HCT116 (cell line): ENCODE measurements around the gene LRP2. TPM values are rescaled to one million over a fixed set of nuclear protein-coding genes. Genes with fewer than 3 reads are reported as not detected.

Experiments
- ATAC-seq: fragments of 200-7000 bp; cut with Tn5 transposase; 2 replicates; pipeline ENCODE4 v1.9.1; 2020; ENCODE audit warnings: mild to moderate bottlenecking, moderate library complexity
- BruUV-seq: library from RNA; stranded (reverse); fragments of 400-500 nt; replicated peaks from 2 replicates; lab custom pipeline; 2021; lab: Mats Ljungman, UMichigan
- CTCF ChIA-PET: fragments of 300-600 bp; sonication (Branson Sonifier 250); formaldehyde crosslinking; loops from one replicate; lab custom pipeline; 2021; ENCODE audit warnings: antibody characterized with exemption; lab: Charles Lee
- POLR2A ChIA-PET: fragments of 300-600, 350-600 bp; sonication (Branson Sonifier 250); formaldehyde crosslinking; loops from one replicate; lab custom pipeline; 2021; ENCODE audit warnings: antibody characterized with exemption; lab: Charles Lee
- RAD21 ChIA-PET, 2 experiments: fragments of 300-600 bp; sonication (Branson Sonifier 250); formaldehyde crosslinking; loops; one replicate each; lab custom pipeline; 2023; ENCODE audit warnings: low total read pairs in 2 of 2; ENCODE audit not compliant: uncharacterized antibody in 2 of 2, unreplicated experiment in 2 of 2, low non-redundant PET in 1 of 2; lab: Charles Lee
- DNase-seq: peaks from one replicate; pipeline ENCODE4 v3.0.0-alpha.2; 2010; ENCODE audit warnings: low read depth, low spot score
- H2AFZ ChIP-seq: fragments of 200-600 bp; shearing (Covaris generic), sonication (generic); 2 replicates; pipeline ENCODE4 v1.6.1; 2017; ENCODE audit warnings: low read depth, mixed run types, mixed read lengths, antibody characterized with exemption, low read length; ENCODE audit not compliant: poor library complexity, severe bottlenecking
- H3K27ac ChIP-seq: 2 replicates; pipeline ENCODE4 v1.5.1; 2012; ENCODE audit warnings: low read depth, low read length
- H3K27me3 ChIP-seq: fragments of 200-600 bp; sonication (generic); 2 replicates; pipeline ENCODE4 v1.6.1; 2016; ENCODE audit warnings: mixed run types, low read length, mixed read lengths; ENCODE audit not compliant: insufficient read depth
- H3K36me3 ChIP-seq, 2 experiments: fragments of 200-500 bp in 1 of 2; fragments of 200-600 bp in 1 of 2; sonication (Bioruptor generic) in 1 of 2; sonication (generic) in 1 of 2; 2 replicates each; pipeline versions ENCODE4 v1.5.1 to v1.6.1; 2014 to 2016; ENCODE audit warnings: low read length in 2 of 2, inconsistent platforms in 1 of 2, mixed read lengths in 1 of 2, mixed run types in 1 of 2; ENCODE audit not compliant: insufficient read depth in 2 of 2, control insufficient read depth in 1 of 2
- H3K4me1 ChIP-seq, 2 experiments: fragments of 200-600 bp in 1 of 2; sonication (generic) in 1 of 2; 2 replicates each; pipeline versions ENCODE4 v1.5.1 to v1.6.1; 2012 to 2017; ENCODE audit warnings: low read length in 2 of 2, inconsistent platforms in 1 of 2, mild to moderate bottlenecking in 1 of 2, mixed read lengths in 1 of 2, mixed run types in 1 of 2, moderate library complexity in 1 of 2; ENCODE audit not compliant: insufficient read depth in 2 of 2, control insufficient read depth in 1 of 2
- H3K4me2 ChIP-seq: fragments of 200-600 bp; sonication (generic); 2 replicates; pipeline ENCODE4 v1.6.1; 2017; ENCODE audit warnings: mixed run types, low read length, mixed read lengths
- H3K4me3 ChIP-seq, 2 experiments: fragments of 200-600 bp in 1 of 2; sonication (generic) in 1 of 2; replicated peaks in 1 of 2; 2 replicates each; pipeline ENCODE4 v1.5.1; 2011 to 2016; ENCODE audit warnings: low read length in 2 of 2, control low read depth in 1 of 2, low read depth in 1 of 2, mild to moderate bottlenecking in 1 of 2, mixed read lengths in 1 of 2, mixed run types in 1 of 2
- H3K79me2 ChIP-seq: fragments of 200-600 bp; sonication (generic); 2 replicates; pipeline ENCODE4 v1.6.1; 2017; ENCODE audit warnings: mild to moderate bottlenecking, mixed run types, low read length, moderate library complexity, mixed read lengths; ENCODE audit not compliant: insufficient read depth
- H3K9ac ChIP-seq: fragments of 200-600 bp; sonication (generic); 2 replicates; pipeline ENCODE4 v1.6.1; 2016; ENCODE audit warnings: low read length, mixed read lengths
- H3K9me2 ChIP-seq: fragments of 200-600 bp; sonication (generic), shearing (Covaris generic); 2 replicates; pipeline ENCODE4 v1.6.1; 2017; ENCODE audit warnings: mixed run types, mild to moderate bottlenecking, moderate library complexity; ENCODE audit not compliant: insufficient read depth
- H3K9me3 ChIP-seq, 2 experiments: fragments of 200-500 bp in 1 of 2; fragments of 200-600 bp in 1 of 2; sonication (Bioruptor generic) in 1 of 2; sonication (generic) in 1 of 2; 2 replicates each; pipeline ENCODE4 v1.6.1; 2014 to 2017; ENCODE audit warnings: low read length in 2 of 2, mixed read lengths in 2 of 2, inconsistent platforms in 1 of 2, low read depth in 1 of 2, mild to moderate bottlenecking in 1 of 2, mixed run types in 1 of 2, moderate library complexity in 1 of 2; ENCODE audit not compliant: control insufficient read depth in 1 of 2, insufficient read depth in 1 of 2
- H4K20me1 ChIP-seq: fragments of 200-600 bp; sonication (generic), shearing (Covaris generic); 2 replicates; pipeline ENCODE4 v1.6.1; 2017; ENCODE audit warnings: mixed run types, mild to moderate bottlenecking, moderate library complexity; ENCODE audit not compliant: insufficient read depth
- ATF3 ChIP-seq: IDR thresholded peaks from 2 replicates; pipeline ENCODE4 v1.6.1; 2012
- CBX3 ChIP-seq: IDR thresholded peaks from 2 replicates; pipeline ENCODE4 v1.6.1; 2012; ENCODE audit warnings: low read depth
- CEBPB ChIP-seq: IDR thresholded peaks from 2 replicates; pipeline ENCODE4 v1.6.1; 2012; ENCODE audit warnings: low read depth
- ELF1 ChIP-seq: IDR thresholded peaks from 2 replicates; pipeline ENCODE4 v1.6.1; 2012; ENCODE audit warnings: low read depth, borderline replicate concordance
- EZH2 ChIP-seq: fragments of 200-600 bp; sonication (generic); IDR thresholded peaks from 2 replicates; pipeline ENCODE4 v1.6.1; 2017; ENCODE audit warnings: antibody characterized with exemption, mixed run types
- EZH2phosphoT487 ChIP-seq: fragments of 200-600 bp; IDR thresholded peaks from 2 replicates; pipeline ENCODE4 v1.6.1; 2018; ENCODE audit warnings: antibody characterized with exemption, borderline replicate concordance
- MAX ChIP-seq: IDR thresholded peaks from 2 replicates; pipeline ENCODE4 v1.6.1; 2012
- POLR2AphosphoS5 ChIP-seq: IDR thresholded peaks from 2 replicates; pipeline ENCODE4 v1.6.1; 2011; ENCODE audit warnings: mild to moderate bottlenecking, low read depth, low read length, moderate library complexity
- SIN3A ChIP-seq: IDR thresholded peaks from 2 replicates; pipeline ENCODE4 v1.6.1; 2012; ENCODE audit warnings: low read depth
- SP1 ChIP-seq: IDR thresholded peaks from 2 replicates; pipeline ENCODE4 v1.6.1; 2012; ENCODE audit warnings: low read depth
- TCF7L2 ChIP-seq: IDR thresholded peaks from 2 replicates; pipeline ENCODE4 v1.7.0; 2011; ENCODE audit warnings: borderline replicate concordance, inconsistent platforms; ENCODE audit not compliant: insufficient read depth, insufficient read length; ENCODE audit errors: extremely low read depth
- YY1 ChIP-seq: IDR thresholded peaks from 2 replicates; pipeline ENCODE4 v1.6.1; 2011; ENCODE audit warnings: low read length, low read depth, moderate library complexity, mild to moderate bottlenecking; ENCODE audit not compliant: insufficient replicate concordance; ENCODE audit errors: extremely low read depth
- intact Hi-C: fragments of 100-400 bp; cut with micrococcal nuclease; formaldehyde crosslinking; loops from 2 replicates; pipeline ENCODE4 v1.10.0; 2022
- total RNA-seq: library from RNA; stranded (reverse); gene quantifications from one replicate; pipeline ENCODE4 v1.2.1, GENCODE V29; 2021; ENCODE audit not compliant: unreplicated experiment
- TF ChIP-seq, protein P1 (sequence below): IDR thresholded peaks from 2 replicates; pipeline ENCODE4 v1.6.1; 2012; ENCODE audit warnings: low read depth

LRP2 gene
- total RNA-seq, 1 experiment from 2014 or later, result 0.20 TPM

- Histone ChIP-seq H3K4me2 (no peak overlapping the region), H3K79me2 (no peaks in the 10 kb centered on the region), H3K9me3 (no peaks in the 10 kb centered on the region), H3K27ac (no peak overlapping the region), H3K4me3 (no peak overlapping the region), H2AFZ (no peak overlapping the region), H3K9me2 (no peaks in the 10 kb centered on the region), H4K20me1 (no peaks in the 10 kb centered on the region), H3K36me3 (no peaks in the 10 kb centered on the region), H3K4me1 (no peaks in the 10 kb centered on the region), H3K27me3 (no peaks in the 10 kb centered on the region), H3K9ac (no peak overlapping the region)
- RAD21 ChIA-PET, result no interaction called here
- CTCF ChIA-PET, result no interaction called here
- no peak for ATAC-seq
- intact Hi-C loops, result no loop called here
- no TSS peak for BruUV-seq
- POLR2A ChIA-PET, result no interaction called here
- TF ChIP-seq TCF7L2, result no peak
- no peak for TF ChIP-seq EZH2phosphoT487
- TF ChIP-seq YY1, result no peak
- TF ChIP-seq CEBPB, result no peak
- no peak for TF ChIP-seq CBX3
- TF ChIP-seq, protein P1, sequence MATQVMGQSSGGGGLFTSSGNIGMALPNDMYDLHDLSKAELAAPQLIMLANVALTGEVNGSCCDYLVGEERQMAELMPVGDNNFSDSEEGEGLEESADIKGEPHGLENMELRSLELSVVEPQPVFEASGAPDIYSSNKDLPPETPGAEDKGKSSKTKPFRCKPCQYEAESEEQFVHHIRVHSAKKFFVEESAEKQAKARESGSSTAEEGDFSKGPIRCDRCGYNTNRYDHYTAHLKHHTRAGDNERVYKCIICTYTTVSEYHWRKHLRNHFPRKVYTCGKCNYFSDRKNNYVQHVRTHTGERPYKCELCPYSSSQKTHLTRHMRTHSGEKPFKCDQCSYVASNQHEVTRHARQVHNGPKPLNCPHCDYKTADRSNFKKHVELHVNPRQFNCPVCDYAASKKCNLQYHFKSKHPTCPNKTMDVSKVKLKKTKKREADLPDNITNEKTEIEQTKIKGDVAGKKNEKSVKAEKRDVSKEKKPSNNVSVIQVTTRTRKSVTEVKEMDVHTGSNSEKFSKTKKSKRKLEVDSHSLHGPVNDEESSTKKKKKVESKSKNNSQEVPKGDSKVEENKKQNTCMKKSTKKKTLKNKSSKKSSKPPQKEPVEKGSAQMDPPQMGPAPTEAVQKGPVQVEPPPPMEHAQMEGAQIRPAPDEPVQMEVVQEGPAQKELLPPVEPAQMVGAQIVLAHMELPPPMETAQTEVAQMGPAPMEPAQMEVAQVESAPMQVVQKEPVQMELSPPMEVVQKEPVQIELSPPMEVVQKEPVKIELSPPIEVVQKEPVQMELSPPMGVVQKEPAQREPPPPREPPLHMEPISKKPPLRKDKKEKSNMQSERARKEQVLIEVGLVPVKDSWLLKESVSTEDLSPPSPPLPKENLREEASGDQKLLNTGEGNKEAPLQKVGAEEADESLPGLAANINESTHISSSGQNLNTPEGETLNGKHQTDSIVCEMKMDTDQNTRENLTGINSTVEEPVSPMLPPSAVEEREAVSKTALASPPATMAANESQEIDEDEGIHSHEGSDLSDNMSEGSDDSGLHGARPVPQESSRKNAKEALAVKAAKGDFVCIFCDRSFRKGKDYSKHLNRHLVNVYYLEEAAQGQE, result no peak
- TF ChIP-seq MAX, result no peak
- no peak for TF ChIP-seq SP1
- no peak for TF ChIP-seq ATF3
- no peak for TF ChIP-seq SIN3A
- no peak for TF ChIP-seq POLR2AphosphoS5
- TF ChIP-seq ELF1, result no peak
- TF ChIP-seq EZH2, result no peak
- TF ChIP-seq, all 23 proteins: peak for 0
- no peak for DNase-seq
Observed at GRCh38 chr2:169336695-169337094, 25.6 kb downstream of the LRP2 start.
